Loucy (cell line): Measurements from ENCODE around the gene KIAA0232.

Experiments
- H2AFZ ChIP-seq: fragments of 200-600 bp; sonication (generic); 2 replicates; pipeline ENCODE4 v1.6.0; 2016; ENCODE audit warnings: antibody characterized with exemption, mild to moderate bottlenecking, low read length, moderate library complexity
- H3F3A ChIP-seq: fragments of 200-600 bp; 2 replicates; pipeline ENCODE4 v1.6.0; 2016; ENCODE audit warnings: antibody characterized with exemption, low read depth, mild to moderate bottlenecking
- H3K27me3 ChIP-seq: fragments of 200-600 bp; sonication (generic); 2 replicates; pipeline ENCODE4 v1.6.1; 2014; ENCODE audit warnings: low read length, mild to moderate bottlenecking; ENCODE audit not compliant: insufficient read depth, poor library complexity, severe bottlenecking
- H3K36me3 ChIP-seq: fragments of 200-600 bp; sonication (generic); 2 replicates; pipeline ENCODE4 v1.6.1; 2016; ENCODE audit warnings: low read length; ENCODE audit not compliant: insufficient read depth
- H3K4me1 ChIP-seq: fragments of 200-600 bp; sonication (generic); 2 replicates; pipeline ENCODE4 v1.5.1; 2014; ENCODE audit warnings: low read length, mild to moderate bottlenecking; ENCODE audit not compliant: insufficient read depth, poor library complexity, severe bottlenecking
- H3K4me2 ChIP-seq: fragments of 200-600 bp; sonication (generic); 2 replicates; pipeline ENCODE4 v1.6.0; 2014; ENCODE audit warnings: antibody characterized with exemption, low read length, low read depth, mild to moderate bottlenecking; ENCODE audit not compliant: poor library complexity, severe bottlenecking
- H3K4me3 ChIP-seq: fragments of 200-600 bp; sonication (generic); 2 replicates; pipeline ENCODE4 v1.5.1; 2014; ENCODE audit warnings: low read length, mild to moderate bottlenecking, mixed read lengths; ENCODE audit not compliant: poor library complexity, severe bottlenecking
- H3K79me2 ChIP-seq: fragments of 200-600 bp; sonication (generic); 2 replicates; pipeline ENCODE4 v1.6.1; 2014; ENCODE audit warnings: low read length; ENCODE audit not compliant: insufficient read depth
- H3K9ac ChIP-seq: fragments of 200-600 bp; sonication (generic); 2 replicates; pipeline ENCODE4 v1.6.0; 2014; ENCODE audit warnings: mild to moderate bottlenecking, low read depth, low read length, moderate library complexity; ENCODE audit not compliant: poor library complexity, severe bottlenecking
- H3K9me2 ChIP-seq: fragments of 200-600 bp; sonication (generic); replicated peaks from 2 replicates; pipeline ENCODE4 v1.6.1; 2016; ENCODE audit warnings: low read depth, low read length, mixed read lengths
- H3K9me3 ChIP-seq: fragments of 200-600 bp; sonication (generic); 2 replicates; pipeline ENCODE4 v1.6.1; 2014; ENCODE audit warnings: mild to moderate bottlenecking, antibody characterized with exemption, low read length, low read depth; ENCODE audit not compliant: insufficient read depth
- H4K20me1 ChIP-seq: fragments of 200-600 bp; sonication (generic); 2 replicates; pipeline ENCODE4 v1.6.0; 2014; ENCODE audit warnings: antibody characterized with exemption, low read length, mild to moderate bottlenecking; ENCODE audit not compliant: insufficient read depth, poor library complexity, severe bottlenecking
- EZH2phosphoT487 ChIP-seq: fragments of 200-600 bp; IDR thresholded peaks from 2 replicates; pipeline ENCODE4 v1.6.1; 2018; ENCODE audit warnings: antibody characterized with exemption, mild to moderate bottlenecking, moderate library complexity, borderline replicate concordance
- TF ChIP-seq, protein P1 (sequence below): fragments of 200-600 bp; sonication (generic); conservative IDR thresholded peaks from 2 replicates; pipeline ENCODE4 v1.5.1; 2014; ENCODE audit warnings: mild to moderate bottlenecking, antibody characterized with exemption, low read length

KIAA0232 gene

DNA sequence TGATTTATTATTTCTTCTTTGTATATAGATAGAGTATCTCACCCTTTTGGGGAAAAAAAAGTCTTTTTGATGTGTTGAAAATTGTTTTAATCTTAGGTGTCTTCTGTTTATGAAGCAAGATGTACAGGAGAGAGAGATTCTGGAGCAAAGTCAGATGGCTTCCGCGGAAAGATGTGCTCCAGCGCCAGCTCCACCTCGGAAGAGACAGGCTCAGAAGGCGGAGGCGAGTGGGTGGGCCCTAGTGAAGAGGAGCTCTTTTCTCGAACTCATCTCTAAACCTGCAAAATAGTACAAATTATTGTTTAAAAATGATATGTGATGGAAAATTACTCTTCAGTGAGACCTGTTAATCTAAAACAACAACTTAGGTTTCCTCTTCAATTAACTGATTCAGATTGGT lies 98.2 kb downstream of the KIAA0232 start:
- H3K9ac ChIP-seq, result no peak overlapping the region
- H3K27me3 ChIP-seq, result no peaks in the 10 kb centered on the region
- no peak overlapping the region for H3K4me2 ChIP-seq
- H2AFZ ChIP-seq, result no peak overlapping the region
- no peaks in the 10 kb centered on the region for H4K20me1 ChIP-seq
- no peaks in the 10 kb centered on the region for H3K4me1 ChIP-seq
- H3K9me3 ChIP-seq, result no peaks in the 10 kb centered on the region
- no peak overlapping the region for H3K4me3 ChIP-seq
- no peaks in the 10 kb centered on the region for H3K9me2 ChIP-seq
- no peak for TF ChIP-seq EZH2phosphoT487
- TF ChIP-seq, protein P1, sequence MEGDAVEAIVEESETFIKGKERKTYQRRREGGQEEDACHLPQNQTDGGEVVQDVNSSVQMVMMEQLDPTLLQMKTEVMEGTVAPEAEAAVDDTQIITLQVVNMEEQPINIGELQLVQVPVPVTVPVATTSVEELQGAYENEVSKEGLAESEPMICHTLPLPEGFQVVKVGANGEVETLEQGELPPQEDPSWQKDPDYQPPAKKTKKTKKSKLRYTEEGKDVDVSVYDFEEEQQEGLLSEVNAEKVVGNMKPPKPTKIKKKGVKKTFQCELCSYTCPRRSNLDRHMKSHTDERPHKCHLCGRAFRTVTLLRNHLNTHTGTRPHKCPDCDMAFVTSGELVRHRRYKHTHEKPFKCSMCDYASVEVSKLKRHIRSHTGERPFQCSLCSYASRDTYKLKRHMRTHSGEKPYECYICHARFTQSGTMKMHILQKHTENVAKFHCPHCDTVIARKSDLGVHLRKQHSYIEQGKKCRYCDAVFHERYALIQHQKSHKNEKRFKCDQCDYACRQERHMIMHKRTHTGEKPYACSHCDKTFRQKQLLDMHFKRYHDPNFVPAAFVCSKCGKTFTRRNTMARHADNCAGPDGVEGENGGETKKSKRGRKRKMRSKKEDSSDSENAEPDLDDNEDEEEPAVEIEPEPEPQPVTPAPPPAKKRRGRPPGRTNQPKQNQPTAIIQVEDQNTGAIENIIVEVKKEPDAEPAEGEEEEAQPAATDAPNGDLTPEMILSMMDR, result no peak
- H3K79me2 ChIP-seq, result no peaks in the 10 kb centered on the region
- no peaks in the 10 kb centered on the region for H3F3A ChIP-seq
- H3K36me3 ChIP-seq, result peaks cover 70% of the 10 kb centered on the region; the same call in 1 of the 2 replicates

DNA sequence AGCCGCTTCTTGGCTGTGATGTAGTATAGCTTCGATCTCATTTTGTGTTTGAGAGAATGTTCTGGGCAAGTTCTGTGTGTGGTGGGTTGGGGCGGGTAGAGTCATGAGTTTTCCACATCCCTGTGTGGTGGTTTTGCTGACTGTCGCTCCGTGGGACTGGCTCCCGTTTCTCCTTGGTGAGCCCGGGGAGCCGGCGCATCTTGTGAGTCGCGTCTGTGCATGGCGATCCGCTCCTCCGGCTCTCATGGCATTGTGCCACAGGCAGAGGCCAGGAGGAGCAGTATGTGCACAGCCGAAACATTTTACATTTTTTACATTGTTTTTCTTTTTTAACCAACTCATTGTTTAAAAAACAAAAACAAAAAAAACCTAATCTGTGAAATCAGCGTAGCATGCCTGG lies 99.4 kb downstream of the KIAA0232 start:
- no peak overlapping the region for H3K4me2 ChIP-seq
- peaks cover 62% of the 10 kb centered on the region; the same call in 1 of the 2 replicates for H3K36me3 ChIP-seq
- no peaks in the 10 kb centered on the region for H3K9me3 ChIP-seq
- H3K9ac ChIP-seq, result no peak overlapping the region
- H3K4me1 ChIP-seq, result no peaks in the 10 kb centered on the region
- no peaks in the 10 kb centered on the region for H3F3A ChIP-seq
- no peaks in the 10 kb centered on the region for H3K9me2 ChIP-seq
- no peak for TF ChIP-seq EZH2phosphoT487
- TF ChIP-seq, protein P1, result no peak
- no peaks in the 10 kb centered on the region for H3K27me3 ChIP-seq
- no peaks in the 10 kb centered on the region for H4K20me1 ChIP-seq
- no peak overlapping the region for H2AFZ ChIP-seq
- H3K4me3 ChIP-seq, result no peak overlapping the region
- H3K79me2 ChIP-seq, result no peaks in the 10 kb centered on the region

DNA sequence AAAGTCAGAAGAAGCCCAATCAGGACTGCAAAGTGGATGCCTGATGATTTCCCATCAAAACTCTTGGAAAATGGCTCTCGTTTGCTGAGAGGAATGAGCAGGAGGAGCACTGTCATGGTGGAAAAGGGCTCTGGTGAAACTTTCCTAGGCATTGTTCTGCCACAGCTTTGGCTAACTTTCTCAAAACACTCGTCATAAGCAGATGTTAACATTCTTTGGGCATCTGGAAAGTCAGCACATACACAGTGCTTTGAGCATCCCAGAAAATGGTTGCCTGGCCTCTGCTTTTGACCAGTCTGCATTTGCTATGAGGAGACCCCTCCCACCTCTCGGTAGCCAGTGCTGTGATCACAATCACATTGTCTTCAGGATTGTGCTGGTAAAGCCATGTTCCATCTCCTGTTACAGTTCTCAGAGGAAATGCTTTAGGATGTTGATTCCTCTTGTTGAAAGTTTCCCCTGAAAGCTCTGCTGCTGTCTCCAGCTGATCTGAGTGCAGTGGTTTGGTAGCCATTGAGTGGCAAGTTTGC lies 101.9 kb downstream of the KIAA0232 start:
- peaks cover 40% of the 10 kb centered on the region; the same call in 1 of the 2 replicates for H3K36me3 ChIP-seq
- no peaks in the 10 kb centered on the region for H3F3A ChIP-seq
- H3K9me2 ChIP-seq, result no peaks in the 10 kb centered on the region
- no peak overlapping the region for H3K4me2 ChIP-seq
- TF ChIP-seq, protein P1, result no peak
- no peak for TF ChIP-seq EZH2phosphoT487
- H3K9ac ChIP-seq, result no peak overlapping the region
- no peaks in the 10 kb centered on the region for H4K20me1 ChIP-seq
- no peaks in the 10 kb centered on the region for H3K9me3 ChIP-seq
- no peaks in the 10 kb centered on the region for H3K4me1 ChIP-seq
- no peaks in the 10 kb centered on the region for H3K27me3 ChIP-seq
- no peaks in the 10 kb centered on the region for H3K79me2 ChIP-seq
- no peak overlapping the region for H2AFZ ChIP-seq
- no peak overlapping the region for H3K4me3 ChIP-seq
